HG03060 (cell line): ENCODE results near the gene FILIP1L.
"Not testable (repeated sequence)": the region's sequence is repeated elsewhere in the genome, so short reads cannot be mapped to it uniquely, and the experiment has no call there.

ENCODE experiments used
- ATAC-seq: cut with Tn5 transposase; IDR thresholded peaks from one replicate; pipeline ENCODE4 v1.9.1; 2021; ENCODE audit warnings: low read depth, moderate number of reproducible peaks; ENCODE audit not compliant: unreplicated experiment

FILIP1L gene

DNA sequence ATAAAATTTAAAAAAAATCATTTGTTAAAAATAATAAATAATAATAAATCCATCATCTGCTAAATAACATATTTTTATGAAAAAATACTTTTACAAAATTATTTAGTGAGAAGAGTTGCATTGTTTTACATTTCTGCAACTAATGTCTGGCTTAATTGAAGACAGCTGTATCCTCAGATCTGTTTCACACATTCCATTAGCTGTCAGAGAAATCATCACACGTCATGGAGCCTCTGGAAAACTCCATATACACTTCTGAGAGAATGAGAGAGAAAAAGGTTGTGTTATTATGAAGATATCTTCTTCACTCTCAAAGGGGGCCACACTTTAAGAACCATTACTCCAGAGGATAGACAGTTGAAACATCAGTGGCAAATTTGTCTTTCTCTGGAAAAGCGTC is 255.8 kb downstream of the FILIP1L start:
- ATAC-seq, result no peak

DNA sequence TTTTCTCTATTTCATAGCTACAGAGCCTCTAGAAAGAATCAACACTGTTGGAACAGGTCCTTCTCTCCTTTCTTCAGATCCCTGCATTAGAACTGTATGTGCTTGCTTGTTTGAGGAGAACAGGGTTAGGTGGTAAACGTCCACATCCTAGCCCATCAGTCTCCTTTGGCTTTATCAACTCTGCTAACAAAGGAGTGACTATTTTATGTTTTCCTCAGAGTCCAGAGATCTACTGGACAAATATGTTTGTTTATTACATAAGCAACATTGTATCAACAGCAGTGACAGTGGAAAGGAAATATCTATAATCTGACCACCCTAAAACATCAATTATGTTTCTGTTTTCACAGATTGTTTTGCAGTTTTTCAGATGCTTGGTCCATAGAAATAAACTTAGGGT is 257.0 kb downstream of the FILIP1L start:
- no peak for ATAC-seq

- ATAC-seq, result no peak
These were observed 257.7 kb downstream of the FILIP1L start for GRCh38 chr3:99856437-99857220.

DNA sequence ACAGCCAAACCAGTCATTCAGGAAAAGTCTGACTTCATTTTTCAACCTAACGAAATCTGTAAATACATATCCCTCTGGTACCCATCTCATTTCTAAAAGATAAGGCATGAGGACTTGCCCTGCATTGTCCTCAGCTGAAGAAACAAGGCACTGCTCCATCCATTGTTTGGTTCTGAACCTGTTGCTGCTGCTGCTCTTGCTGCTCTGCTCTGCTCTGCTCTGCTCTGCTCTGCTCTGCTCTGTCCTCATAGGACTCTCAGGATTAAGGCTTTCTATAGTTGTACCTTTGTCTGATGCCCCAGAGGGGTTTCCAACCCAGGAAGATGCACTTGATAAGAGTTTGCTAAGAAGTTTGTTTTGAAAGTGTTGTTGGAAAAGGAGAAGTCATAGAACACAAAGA is 258.4 kb downstream of the FILIP1L start:
- no peak for ATAC-seq

GRCh38 chr3:99854756-99855298 is 259.5 kb downstream of the FILIP1L start:
- no peak for ATAC-seq

DNA sequence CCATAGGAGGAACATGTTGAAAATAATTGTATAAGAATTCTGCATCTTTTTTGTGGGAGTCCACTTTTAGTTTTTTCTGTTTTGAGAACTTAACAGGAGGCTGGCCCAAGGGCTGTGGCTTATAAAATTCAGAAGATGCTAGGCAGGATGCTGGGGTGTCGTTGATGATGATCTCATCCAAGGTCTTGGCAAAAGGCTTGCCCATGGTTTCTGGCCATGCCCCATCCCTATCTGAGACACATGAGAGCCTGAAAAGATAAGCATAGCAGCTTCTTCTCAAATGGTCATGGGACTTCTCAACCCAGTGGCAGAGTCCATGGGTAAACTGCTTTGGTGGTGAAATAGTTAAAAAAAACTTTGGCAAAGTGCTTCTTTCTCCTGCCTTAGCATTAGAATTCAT is 261.4 kb downstream of the FILIP1L start:
- no peak for ATAC-seq

DNA sequence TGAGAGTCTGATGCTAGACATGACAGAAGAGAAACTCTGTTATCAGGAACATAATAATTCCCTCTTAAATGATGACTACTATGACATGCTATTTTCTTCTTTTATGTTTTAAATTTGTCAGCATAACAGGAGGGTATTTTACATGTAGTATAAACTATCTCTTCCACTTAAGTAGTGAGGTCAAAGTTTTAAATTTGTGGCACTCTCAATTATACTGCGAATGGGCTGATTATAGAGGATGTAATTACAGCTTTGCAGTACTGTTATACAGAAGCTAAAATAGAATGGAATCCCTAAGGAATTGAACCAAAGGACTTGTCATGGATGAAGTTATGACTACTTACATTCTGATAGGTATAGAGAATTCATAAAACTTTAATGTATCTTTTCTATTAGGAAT is 262.3 kb downstream of the FILIP1L start:
- no peak for ATAC-seq

DNA sequence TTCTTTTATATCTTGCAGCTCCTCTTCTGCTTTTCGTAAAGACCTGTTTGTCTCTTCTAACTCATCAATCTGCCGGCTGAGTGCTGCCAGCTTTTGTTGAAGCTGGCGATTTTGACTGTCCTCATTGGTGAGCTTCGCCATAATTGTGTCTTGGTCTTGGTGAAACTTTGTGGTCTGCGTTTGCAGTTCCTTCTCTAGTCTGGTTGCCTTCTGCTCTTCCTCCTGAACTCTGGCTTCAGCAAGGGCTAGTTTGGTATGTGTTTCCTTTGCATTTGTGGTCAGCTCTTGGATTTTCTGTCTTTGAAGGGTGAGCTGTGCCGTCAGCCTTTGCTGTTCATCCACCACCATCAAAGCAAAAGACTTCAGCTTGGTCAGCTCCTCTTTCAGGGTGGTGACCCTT is 263.7 kb downstream of the FILIP1L start:
- no peak for ATAC-seq

DNA sequence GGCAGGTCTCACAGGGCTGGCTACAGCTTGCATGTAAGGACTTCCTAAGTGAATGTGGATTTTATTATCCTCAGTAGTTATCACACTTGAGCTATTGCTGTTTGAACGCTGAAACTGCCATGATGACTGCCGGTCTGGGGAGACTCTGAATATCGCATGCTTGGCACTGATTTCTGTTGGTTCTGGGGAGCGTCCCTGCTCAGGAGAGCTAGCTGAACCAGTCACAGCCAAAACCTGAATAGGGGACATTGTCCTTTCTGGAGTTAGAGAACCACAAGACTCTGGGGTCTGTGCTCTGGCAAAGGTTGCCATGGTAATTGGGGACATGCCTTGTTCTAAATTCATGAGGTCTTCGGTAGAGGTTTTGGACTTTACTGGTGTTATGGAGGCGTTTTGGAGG is 265.9 kb downstream of the FILIP1L start:
- ATAC-seq, result no peak

DNA sequence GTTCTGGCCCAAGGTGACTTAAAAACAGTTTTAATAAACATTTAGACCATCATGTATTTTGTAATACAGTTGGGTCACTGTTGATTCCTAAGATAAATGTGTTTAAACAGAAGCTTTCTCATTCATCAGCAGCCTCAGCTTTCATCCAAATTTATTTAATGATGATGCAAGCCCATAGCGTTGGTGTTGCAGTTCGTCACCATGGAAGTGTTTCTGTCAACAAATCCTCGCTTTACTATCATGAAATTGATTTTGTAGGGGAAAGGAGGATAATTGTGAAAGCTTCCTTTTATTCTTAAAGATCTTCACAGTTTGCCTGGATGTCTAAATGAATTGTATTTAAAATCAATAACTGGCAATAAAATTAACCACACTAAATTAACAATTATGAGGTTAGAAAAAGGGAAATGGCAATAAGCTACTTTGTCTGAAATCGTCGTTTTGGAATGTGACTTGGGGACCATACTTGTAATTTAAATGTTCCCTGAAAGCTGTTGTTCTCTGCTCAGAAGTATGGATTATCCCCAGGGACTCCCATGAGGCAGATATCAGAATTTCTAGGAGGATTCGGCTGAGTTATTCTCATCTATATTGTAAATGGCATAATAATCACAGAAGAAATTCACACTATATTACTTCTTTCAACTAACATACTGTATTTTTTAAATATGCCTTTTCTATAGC is 267.7 kb downstream of the FILIP1L start:
- ATAC-seq, result no peak

DNA sequence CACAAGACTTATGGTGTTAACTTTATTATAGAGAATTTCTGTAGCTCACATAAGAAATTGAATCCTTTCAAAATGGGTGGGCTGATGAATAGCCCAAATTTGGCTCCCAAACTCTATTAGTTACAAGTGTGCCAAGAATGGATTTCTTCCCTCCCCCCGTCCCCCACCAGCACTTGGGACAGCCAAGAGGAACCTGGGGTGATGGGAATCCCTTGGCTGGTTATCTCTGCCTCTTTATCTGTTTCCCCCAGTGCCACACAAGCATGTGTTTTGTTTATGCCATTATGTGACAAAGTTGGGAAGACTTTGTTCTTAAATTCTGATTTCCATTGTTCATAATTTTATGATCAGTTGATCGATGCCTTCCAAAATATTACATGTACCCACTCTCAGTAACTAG is 268.3 kb downstream of the FILIP1L start:
- no peak for ATAC-seq

- ATAC-seq, result no peak
These were observed 269.0 kb downstream of the FILIP1L start for GRCh38 chr3:99845331-99845730.

DNA sequence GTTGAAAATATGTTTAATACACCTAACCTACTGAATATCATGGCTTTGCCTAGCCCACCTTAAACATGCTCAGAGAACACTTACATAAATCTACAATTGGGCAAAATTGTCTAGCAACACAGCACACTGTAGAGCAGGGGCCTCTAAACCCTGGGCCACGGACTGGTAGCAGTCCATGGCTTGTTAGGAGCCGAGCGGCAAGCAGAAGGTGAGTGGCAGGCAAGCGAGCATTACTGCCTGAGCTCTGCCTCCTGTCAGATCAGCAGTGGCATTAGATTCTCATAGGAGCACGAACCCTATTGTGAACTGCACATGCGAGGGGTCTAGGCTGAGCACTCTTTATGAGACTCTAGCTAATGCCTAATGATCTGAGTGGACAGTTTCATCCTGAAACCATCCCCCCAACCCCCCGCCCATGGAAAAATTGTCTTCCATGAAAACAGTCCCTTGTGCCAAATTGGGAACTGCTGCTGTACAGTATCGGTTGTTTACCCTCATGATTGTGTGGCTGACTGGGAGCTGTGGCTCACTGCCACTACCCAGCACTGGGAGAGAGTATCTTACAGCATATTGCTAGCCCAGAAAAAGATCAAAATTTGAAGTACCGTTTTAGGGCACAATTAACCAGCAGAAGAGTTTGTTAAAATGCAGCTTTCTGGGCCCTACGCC is 270.6 kb downstream of the FILIP1L start:
- no peak for ATAC-seq

DNA sequence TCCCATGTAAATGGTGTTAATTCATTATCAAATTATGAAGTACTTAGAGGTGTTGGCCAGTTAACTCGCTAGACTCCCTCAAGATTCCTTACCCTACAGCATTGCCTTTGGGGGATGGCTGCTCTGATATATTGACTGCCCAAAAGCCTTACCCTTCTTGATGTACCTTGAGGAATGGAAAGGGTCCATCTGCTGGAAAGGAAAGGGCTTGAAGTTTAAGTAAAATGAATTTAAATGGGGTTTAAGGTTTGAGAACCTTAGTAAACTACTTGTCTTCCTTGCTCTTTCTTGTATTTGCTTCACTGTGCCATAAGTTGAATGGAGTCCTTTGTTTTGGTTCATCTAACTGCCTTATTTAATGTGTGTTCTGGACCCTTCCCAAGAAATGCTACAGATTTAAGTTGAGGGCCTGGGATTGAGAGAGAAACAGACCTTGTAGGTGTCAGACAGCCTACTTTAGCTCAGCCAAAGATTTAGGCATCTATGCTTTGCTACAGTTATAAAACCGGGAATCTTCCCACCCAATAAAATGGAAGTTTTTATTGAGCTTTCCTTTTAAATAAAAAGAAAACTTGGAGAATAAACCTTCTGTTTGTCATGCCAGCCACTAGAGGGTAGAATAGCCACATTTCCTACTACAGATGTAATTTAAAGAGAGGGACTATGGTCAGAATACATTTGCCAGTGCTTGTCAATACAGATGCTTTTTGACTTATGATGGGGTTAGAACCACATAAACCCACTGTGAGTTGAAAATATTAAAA is 271.3 kb downstream of the FILIP1L start:
- ATAC-seq, result no peak

GRCh38 chr3:99841949-99842348 is 272.4 kb downstream of the FILIP1L start:
- ATAC-seq, result not testable (repeated sequence)

GRCh38 chr3:99839613-99840012 is 274.7 kb downstream of the FILIP1L start:
- ATAC-seq, result no peak

DNA sequence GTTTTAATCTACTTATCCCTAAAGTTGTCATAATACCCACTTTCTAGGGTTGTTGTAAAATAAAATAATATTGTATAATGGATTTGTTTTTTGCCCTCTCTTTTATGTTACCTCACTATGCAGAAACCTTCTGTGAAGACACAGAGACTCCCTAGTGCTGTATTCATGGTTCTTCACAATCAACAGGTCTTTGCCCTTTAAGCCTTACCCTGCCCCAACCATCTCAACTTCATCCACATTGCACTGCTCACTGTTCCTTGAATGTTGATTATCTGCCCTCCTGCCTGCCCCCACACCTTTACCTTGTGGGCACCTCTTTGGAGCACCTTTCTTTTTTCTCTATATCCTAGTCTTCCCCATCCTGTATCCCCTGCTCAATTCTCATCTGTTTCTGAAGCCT is 275.5 kb downstream of the FILIP1L start:
- ATAC-seq, result no peak

DNA sequence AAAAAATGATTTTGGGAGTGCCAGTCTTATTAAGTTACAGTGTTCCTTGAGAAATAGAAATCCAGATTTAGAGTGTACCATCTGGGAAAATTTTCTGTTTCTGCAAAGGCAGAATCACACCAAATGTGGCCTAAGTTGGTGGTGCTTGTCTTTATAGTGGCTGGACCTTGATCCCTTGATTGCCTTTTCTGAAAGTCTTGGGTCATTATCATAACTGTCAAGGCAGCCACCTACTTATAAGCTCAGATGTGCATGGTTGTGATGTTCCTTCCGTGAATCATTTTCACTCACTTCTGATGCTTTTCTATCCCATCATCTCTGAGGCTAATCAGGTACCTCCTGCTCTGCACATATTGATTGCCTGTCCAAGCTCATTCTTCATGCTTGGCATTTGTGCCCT is 276.6 kb downstream of the FILIP1L start:
- no peak for ATAC-seq

- no peak for ATAC-seq
These were observed 277.6 kb downstream of the FILIP1L start for GRCh38 chr3:99836681-99837080.

GRCh38 chr3:99834211-99834957 is 279.9 kb downstream of the FILIP1L start:
- no peak for ATAC-seq
